Measurements from ENCODE around the gene CRIP3. TPM values are rescaled to one million over a fixed set of nuclear protein-coding genes. Genes with fewer than 3 reads are reported as not detected.
"Not testable (repeated sequence)": the region's sequence is repeated elsewhere in the genome, so short reads cannot be mapped to it uniquely, and the experiment has no call there.

CRIP3 gene
- total and polyA plus RNA-seq, 10 of the 15 experiments (the other 5 are each of a cell fraction or from before 2014, with no cell fraction given): 1.5 to 9.2 (median 2.2) TPM

DNA sequence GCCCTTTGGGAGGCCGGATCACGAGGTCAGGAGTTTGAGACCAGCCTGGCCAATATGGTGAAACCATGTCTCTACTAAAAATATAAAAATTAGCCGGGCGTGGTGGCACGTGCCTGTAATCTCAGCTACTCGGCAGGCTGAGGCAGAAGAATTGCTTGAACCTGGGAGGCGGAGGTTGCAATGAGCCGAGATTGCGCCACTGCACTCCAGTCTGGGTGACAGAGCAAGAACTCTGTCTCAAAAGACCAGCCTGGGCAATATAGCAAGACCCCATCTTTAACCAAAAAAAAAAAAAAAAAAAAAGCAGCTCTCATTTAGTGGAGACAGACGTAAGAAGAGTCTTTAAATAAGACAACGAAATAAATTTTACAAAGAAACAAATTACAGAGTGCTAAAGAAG lies 37.6 kb upstream of the CRIP3 start:
- H4K20me1 ChIP-seq (ENCODE audit: control insufficient read depth, insufficient read depth); FAIRE-seq; H3K27me3 ChIP-seq (replicated peaks in 1 of 2; ENCODE audit: control insufficient read depth in 2 of 2, insufficient read depth in 2 of 2, low read length in 1 of 2); H3K4me3 ChIP-seq; H3K4me2 ChIP-seq (ENCODE audit: control insufficient read depth, insufficient read depth); intact Hi-C loops (cut with micrococcal nuclease; ENCODE audit: unreplicated experiment); H3K9ac ChIP-seq (ENCODE audit: control insufficient read depth, insufficient read depth, low read length); BruUV-seq (replicated peaks); DNase-seq (ENCODE audit: low read depth, low spot score); ATAC-seq; H2AFZ ChIP-seq (ENCODE audit: control insufficient read depth, low read depth, low read length); H3K9me3 ChIP-seq (replicated peaks; ENCODE audit: control insufficient read depth, insufficient read depth, low read length); in situ Hi-C loops (cut with MboI); H3K27ac ChIP-seq (ENCODE audit: control insufficient read depth, insufficient read depth): not testable (repeated sequence)
- ChIA-PET POLR2A (interaction anchor here (0.6 kb wide), 2 partner anchors 106 to 546 kb away, joined by 3 to 4 read pairs; no protein-coding TSS in a partner anchor), SMC1A (ENCODE audit: uncharacterized antibody, unreplicated experiment) (interaction anchor here (10.9 kb wide), 1 partner anchor 15 kb away, joined by 238 read pairs; no protein-coding TSS in a partner anchor), CTCF (interaction anchor here (2.0 kb wide), 1 partner anchor 10 kb away, joined by 5 read pairs; no protein-coding TSS in a partner anchor), RAD21 (ENCODE audit: unreplicated experiment) (interaction anchor here (0.6 to 0.7 kb wide), 2 partner anchors 15 to 54 kb away, joined by 3 to 5 read pairs; no protein-coding TSS in a partner anchor)
- Histone ChIP-seq H3K4me1 (ENCODE audit: control insufficient read depth, insufficient read depth, low read length) (peaks cover 17% of the 10 kb centered on the region), H3K79me2 (ENCODE audit: control insufficient read depth, insufficient read depth, low read length) (peaks cover 29% of the 10 kb centered on the region), H3K36me3 (ENCODE audit: control insufficient read depth in 2 of 2, insufficient read depth in 2 of 2, low read length in 1 of 2) (peaks cover 12 to 43% of the 10 kb centered on the region in 2 experiments; a peak in 3 of 4 replicates)
- WGBS (ENCODE audit: insufficient coverage, insufficient replicate concordance, low lambda C conversion rate, missing lambda C conversion rate): 92% methylated on average over 11 of the region's 11 CpGs

DNA sequence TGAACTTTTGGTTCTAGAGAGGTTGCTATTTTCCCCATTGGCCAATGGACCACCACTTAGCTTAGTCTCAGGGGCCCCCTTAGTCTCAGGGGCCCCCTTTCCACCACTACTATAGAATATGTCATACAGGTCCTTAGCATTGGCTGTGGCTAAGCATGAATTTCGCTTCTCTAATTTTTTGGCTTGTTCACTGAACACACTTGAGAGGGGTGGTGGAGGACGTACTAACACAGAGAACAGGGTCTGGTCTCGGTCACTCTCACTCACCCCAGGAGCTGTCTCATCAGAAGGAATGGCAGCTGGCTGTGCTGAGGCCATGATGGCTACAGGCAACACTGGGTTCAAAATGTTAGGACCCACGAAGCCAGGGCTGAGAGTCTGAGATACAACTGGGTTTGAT lies 30.5 kb upstream of the CRIP3 start:
- Histone ChIP-seq H3K4me2 (ENCODE audit: control insufficient read depth, insufficient read depth) (peak overlapping the region; percentile 66), H3K27me3 (replicated peaks in 1 of 2; ENCODE audit: control insufficient read depth in 2 of 2, insufficient read depth in 2 of 2, low read length in 1 of 2) (no peaks in the 10 kb centered on the region), H3K9ac (ENCODE audit: control insufficient read depth, insufficient read depth, low read length) (peak overlapping the region; percentile 41; the same call in 1 of the 2 replicates), H3K79me2 (ENCODE audit: control insufficient read depth, insufficient read depth, low read length) (peaks cover 3% of the 10 kb centered on the region), H3K36me3 (ENCODE audit: control insufficient read depth in 2 of 2, insufficient read depth in 2 of 2, low read length in 1 of 2) (peaks cover 13 to 51% of the 10 kb centered on the region in 2 experiments), H3K4me1 (ENCODE audit: control insufficient read depth, insufficient read depth, low read length) (peaks cover 31% of the 10 kb centered on the region), H2AFZ (ENCODE audit: control insufficient read depth, low read depth, low read length) (no peak overlapping the region), H3K4me3 (no peak overlapping the region), H3K9me3 (replicated peaks; ENCODE audit: control insufficient read depth, insufficient read depth, low read length) (no peaks in the 10 kb centered on the region), H3K27ac (ENCODE audit: control insufficient read depth, insufficient read depth) (peak overlapping the region; percentile 88), H4K20me1 (ENCODE audit: control insufficient read depth, insufficient read depth) (peaks cover 2% of the 10 kb centered on the region; the same call in 1 of the 2 replicates)
- POLR2A ChIA-PET: interaction anchor here (0.5 to 4.8 kb wide), 22 partner anchors 10 to 315 kb away, joined by 3 to 53 read pairs (median 5); partner anchors contain the start of genes CRIP3 and ZNF318
- in situ Hi-C loops (cut with MboI): no loop called here
- intact Hi-C loops (cut with micrococcal nuclease; ENCODE audit: unreplicated experiment): loop anchor here (1.0 to 2.0 kb wide), 3 partner anchors 28 to 44 kb away; no protein-coding TSS in a partner anchor
- SMC1A ChIA-PET (ENCODE audit: uncharacterized antibody, unreplicated experiment): interaction anchor here (1.0 to 10.9 kb wide), 15 partner anchors 10 to 115 kb away, joined by 3 to 238 read pairs (median 11); partner anchors contain the start of genes CRIP3 and ZNF318
- DNase-seq (ENCODE audit: low read depth, low spot score) (peak; percentile 55), FAIRE-seq (peak; percentile 7), ATAC-seq (peak; percentile 92)
- CTCF ChIA-PET: interaction anchor here (1.0 to 7.9 kb wide), 11 partner anchors 15 to 47 kb away, joined by 3 to 83 read pairs (median 4); no protein-coding TSS in a partner anchor
- RAD21 ChIA-PET (ENCODE audit: unreplicated experiment): interaction anchor here (1.1 to 3.9 kb wide), 16 partner anchors 17 to 73 kb away, joined by 4 to 68 read pairs (median 8); partner anchors contain the start of genes CRIP3 and ZNF318
- BruUV-seq (replicated peaks): no TSS peak
- WGBS (ENCODE audit: insufficient coverage, insufficient replicate concordance, low lambda C conversion rate, missing lambda C conversion rate): 43% methylated on average over 4 of the region's 4 CpGs
- TF ChIP-seq CUX1 (IDR thresholded peaks at IDR 0.05; ENCODE audit: insufficient replicate concordance, low read depth, low read length) (peak; percentile 72), RCOR1 (conservative IDR thresholded peaks at IDR 0.05; ENCODE audit: low read depth, low read length) (0 out of 2 replicates have a peak, but pooled peaks have one; percentile 56), SMAD1 (IDR thresholded peaks at IDR 0.05; ENCODE audit: low read depth, partially characterized antibody) (peak; percentile 62)
- TF ChIP-seq, protein P1, sequence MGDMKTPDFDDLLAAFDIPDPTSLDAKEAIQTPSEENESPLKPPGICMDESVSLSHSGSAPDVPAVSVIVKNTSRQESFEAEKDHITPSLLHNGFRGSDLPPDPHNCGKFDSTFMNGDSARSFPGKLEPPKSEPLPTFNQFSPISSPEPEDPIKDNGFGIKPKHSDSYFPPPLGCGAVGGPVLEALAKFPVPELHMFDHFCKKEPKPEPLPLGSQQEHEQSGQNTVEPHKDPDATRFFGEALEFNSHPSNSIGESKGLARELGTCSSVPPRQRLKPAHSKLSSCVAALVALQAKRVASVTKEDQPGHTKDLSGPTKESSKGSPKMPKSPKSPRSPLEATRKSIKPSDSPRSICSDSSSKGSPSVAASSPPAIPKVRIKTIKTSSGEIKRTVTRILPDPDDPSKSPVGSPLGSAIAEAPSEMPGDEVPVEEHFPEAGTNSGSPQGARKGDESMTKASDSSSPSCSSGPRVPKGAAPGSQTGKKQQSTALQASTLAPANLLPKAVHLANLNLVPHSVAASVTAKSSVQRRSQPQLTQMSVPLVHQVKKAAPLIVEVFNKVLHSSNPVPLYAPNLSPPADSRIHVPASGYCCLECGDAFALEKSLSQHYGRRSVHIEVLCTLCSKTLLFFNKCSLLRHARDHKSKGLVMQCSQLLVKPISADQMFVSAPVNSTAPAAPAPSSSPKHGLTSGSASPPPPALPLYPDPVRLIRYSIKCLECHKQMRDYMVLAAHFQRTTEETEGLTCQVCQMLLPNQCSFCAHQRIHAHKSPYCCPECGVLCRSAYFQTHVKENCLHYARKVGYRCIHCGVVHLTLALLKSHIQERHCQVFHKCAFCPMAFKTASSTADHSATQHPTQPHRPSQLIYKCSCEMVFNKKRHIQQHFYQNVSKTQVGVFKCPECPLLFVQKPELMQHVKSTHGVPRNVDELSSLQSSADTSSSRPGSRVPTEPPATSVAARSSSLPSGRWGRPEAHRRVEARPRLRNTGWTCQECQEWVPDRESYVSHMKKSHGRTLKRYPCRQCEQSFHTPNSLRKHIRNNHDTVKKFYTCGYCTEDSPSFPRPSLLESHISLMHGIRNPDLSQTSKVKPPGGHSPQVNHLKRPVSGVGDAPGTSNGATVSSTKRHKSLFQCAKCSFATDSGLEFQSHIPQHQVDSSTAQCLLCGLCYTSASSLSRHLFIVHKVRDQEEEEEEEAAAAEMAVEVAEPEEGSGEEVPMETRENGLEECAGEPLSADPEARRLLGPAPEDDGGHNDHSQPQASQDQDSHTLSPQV (IDR thresholded peaks at IDR 0.05): peak; percentile 97
